ENCODE data around the gene AP3B2. TPM values are rescaled to one million over a fixed set of nuclear protein-coding genes. Genes with fewer than 3 reads are reported as not detected.

Gene AP3B2
- total RNA-seq, 1 experiment from 2014 or later = 0.07 TPM

DNA sequence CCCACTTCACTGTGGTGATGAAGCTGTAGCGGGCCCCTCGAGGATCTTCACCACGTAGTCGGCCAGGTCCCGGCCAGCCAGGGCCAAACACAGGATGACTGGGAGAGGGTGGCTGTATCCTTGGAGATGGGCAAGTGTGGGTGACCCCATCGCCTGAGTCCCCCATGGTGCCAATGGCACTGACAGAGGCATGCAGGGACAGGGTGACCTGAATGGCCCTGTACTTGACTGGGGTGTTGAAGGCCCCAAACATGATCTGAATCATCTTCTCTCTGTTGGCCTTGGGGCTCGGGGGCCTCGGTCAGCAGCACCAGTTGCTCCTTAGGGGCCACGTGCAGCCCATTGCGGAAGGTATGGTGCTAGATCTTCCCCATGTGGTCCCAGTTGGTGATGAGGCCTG lies 17.1 kb upstream of the AP3B2 start:
- no peak overlapping the region for H3K9ac ChIP-seq (ENCODE audit: low read length)
- no peak overlapping the region for H3K27ac ChIP-seq (ENCODE audit: low read depth, low read length)
- H3K4me3 ChIP-seq (replicated peaks in 1 of 2; ENCODE audit: low read depth in 1 of 2, low read length in 2 of 2) = no peak overlapping the region
- no peak overlapping the region for H3K4me2 ChIP-seq (ENCODE audit: low read length)
- no peak overlapping the region for H2AFZ ChIP-seq (ENCODE audit: low read depth, low read length, poor library complexity, severe bottlenecking)
- H3K9me2 ChIP-seq (ENCODE audit: insufficient read depth) = no peaks in the 10 kb centered on the region
- H3K79me2 ChIP-seq (ENCODE audit: insufficient read depth, low read length) = no peaks in the 10 kb centered on the region
- ChIA-PET RAD21 (ENCODE audit: low non-redundant PET in 1 of 2, low total read pairs in 2 of 2, uncharacterized antibody in 2 of 2, unreplicated experiment in 2 of 2) (no interaction called here), POLR2A (no interaction called here), CTCF (no interaction called here)
- TF ChIP-seq EZH2phosphoT487 (IDR thresholded peaks at IDR 0.05; ENCODE audit: borderline replicate concordance) (no peak), CBX3 (IDR thresholded peaks at IDR 0.05; ENCODE audit: low read depth) (no peak)
- TF ChIP-seq, protein P1, sequence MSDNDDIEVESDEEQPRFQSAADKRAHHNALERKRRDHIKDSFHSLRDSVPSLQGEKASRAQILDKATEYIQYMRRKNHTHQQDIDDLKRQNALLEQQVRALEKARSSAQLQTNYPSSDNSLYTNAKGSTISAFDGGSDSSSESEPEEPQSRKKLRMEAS (IDR thresholded peaks at IDR 0.05) = no peak
- no peaks in the 10 kb centered on the region for H3K4me1 ChIP-seq (ENCODE audit: control insufficient read depth in 1 of 2, insufficient read depth in 2 of 2, low read length in 2 of 2)
- intact Hi-C loops (cut with micrococcal nuclease) = loop anchor here (10.0 kb wide), 1 partner anchor 58 kb away; no protein-coding TSS in a partner anchor
- BruUV-seq (replicated peaks) = no TSS peak
- H3K9me3 ChIP-seq (ENCODE audit: control insufficient read depth in 1 of 2, insufficient read depth in 1 of 2, low read depth in 1 of 2, low read length in 2 of 2) = no peaks in the 10 kb centered on the region
- no peak for ATAC-seq
- H4K20me1 ChIP-seq (ENCODE audit: insufficient read depth) = no peaks in the 10 kb centered on the region
- no peaks in the 10 kb centered on the region for H3K27me3 ChIP-seq (ENCODE audit: insufficient read depth, low read length)
- H3K36me3 ChIP-seq (ENCODE audit: control insufficient read depth in 1 of 2, insufficient read depth in 2 of 2, low read length in 2 of 2) = no peaks in the 10 kb centered on the region
- DNase-seq (ENCODE audit: low read depth, low spot score) = no peak

DNA sequence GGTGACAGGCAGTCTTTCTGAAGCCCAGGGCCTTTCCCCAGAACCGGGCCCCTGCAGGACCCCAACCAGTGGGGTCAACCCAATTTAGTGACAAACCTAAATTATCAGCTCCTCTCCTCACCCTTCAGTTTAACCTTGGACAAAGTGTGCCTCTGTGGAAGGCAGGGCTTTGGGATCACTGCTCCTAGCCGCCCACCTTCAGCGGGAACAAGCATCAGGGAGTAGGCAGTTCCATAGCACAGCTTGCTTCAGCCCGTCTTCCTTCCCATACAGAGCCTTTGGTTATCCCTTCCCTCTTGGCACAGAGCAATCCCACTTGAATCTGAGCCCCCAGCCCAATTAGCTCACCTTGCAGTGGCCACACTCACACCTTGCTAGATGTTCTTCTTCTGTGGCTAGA lies 5.3 kb upstream of the AP3B2 start:
- H3K4me1 ChIP-seq (ENCODE audit: control insufficient read depth in 1 of 2, insufficient read depth in 2 of 2, low read length in 2 of 2) = no peaks in the 10 kb centered on the region
- no peak overlapping the region for H3K9ac ChIP-seq (ENCODE audit: low read length)
- no peak overlapping the region for H3K27ac ChIP-seq (ENCODE audit: low read depth, low read length)
- BruUV-seq (replicated peaks) = no TSS peak
- H3K9me3 ChIP-seq (ENCODE audit: control insufficient read depth in 1 of 2, insufficient read depth in 1 of 2, low read depth in 1 of 2, low read length in 2 of 2) = no peaks in the 10 kb centered on the region
- ChIA-PET CTCF (no interaction called here), POLR2A (interaction anchor here (1.4 kb wide), 1 partner anchor 35 kb away, joined by 3 read pairs; no protein-coding TSS in a partner anchor), RAD21 (ENCODE audit: low non-redundant PET in 1 of 2, low total read pairs in 2 of 2, uncharacterized antibody in 2 of 2, unreplicated experiment in 2 of 2) (no interaction called here)
- no peak overlapping the region for H2AFZ ChIP-seq (ENCODE audit: low read depth, low read length, poor library complexity, severe bottlenecking)
- ATAC-seq (no peak), DNase-seq (ENCODE audit: low read depth, low spot score) (no peak)
- H3K27me3 ChIP-seq (ENCODE audit: insufficient read depth, low read length) = no peaks in the 10 kb centered on the region
- H3K36me3 ChIP-seq (ENCODE audit: control insufficient read depth in 1 of 2, insufficient read depth in 2 of 2, low read length in 2 of 2) = no peaks in the 10 kb centered on the region
- no peak for TF ChIP-seq SRF (IDR thresholded peaks at IDR 0.05; ENCODE audit: low read depth)
- TF ChIP-seq, protein P2, sequence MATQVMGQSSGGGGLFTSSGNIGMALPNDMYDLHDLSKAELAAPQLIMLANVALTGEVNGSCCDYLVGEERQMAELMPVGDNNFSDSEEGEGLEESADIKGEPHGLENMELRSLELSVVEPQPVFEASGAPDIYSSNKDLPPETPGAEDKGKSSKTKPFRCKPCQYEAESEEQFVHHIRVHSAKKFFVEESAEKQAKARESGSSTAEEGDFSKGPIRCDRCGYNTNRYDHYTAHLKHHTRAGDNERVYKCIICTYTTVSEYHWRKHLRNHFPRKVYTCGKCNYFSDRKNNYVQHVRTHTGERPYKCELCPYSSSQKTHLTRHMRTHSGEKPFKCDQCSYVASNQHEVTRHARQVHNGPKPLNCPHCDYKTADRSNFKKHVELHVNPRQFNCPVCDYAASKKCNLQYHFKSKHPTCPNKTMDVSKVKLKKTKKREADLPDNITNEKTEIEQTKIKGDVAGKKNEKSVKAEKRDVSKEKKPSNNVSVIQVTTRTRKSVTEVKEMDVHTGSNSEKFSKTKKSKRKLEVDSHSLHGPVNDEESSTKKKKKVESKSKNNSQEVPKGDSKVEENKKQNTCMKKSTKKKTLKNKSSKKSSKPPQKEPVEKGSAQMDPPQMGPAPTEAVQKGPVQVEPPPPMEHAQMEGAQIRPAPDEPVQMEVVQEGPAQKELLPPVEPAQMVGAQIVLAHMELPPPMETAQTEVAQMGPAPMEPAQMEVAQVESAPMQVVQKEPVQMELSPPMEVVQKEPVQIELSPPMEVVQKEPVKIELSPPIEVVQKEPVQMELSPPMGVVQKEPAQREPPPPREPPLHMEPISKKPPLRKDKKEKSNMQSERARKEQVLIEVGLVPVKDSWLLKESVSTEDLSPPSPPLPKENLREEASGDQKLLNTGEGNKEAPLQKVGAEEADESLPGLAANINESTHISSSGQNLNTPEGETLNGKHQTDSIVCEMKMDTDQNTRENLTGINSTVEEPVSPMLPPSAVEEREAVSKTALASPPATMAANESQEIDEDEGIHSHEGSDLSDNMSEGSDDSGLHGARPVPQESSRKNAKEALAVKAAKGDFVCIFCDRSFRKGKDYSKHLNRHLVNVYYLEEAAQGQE (IDR thresholded peaks at IDR 0.05; ENCODE audit: low read depth) = no peak
- no peak for TF ChIP-seq POLR2A (IDR thresholded peaks at IDR 0.05; ENCODE audit: borderline replicate concordance, extremely low read depth, insufficient read depth, insufficient read length)
- TF ChIP-seq, protein P1 (IDR thresholded peaks at IDR 0.05) = no peak
- TF ChIP-seq ZNF274 (IDR thresholded peaks at IDR 0.05; ENCODE audit: low read depth, low read length) = no peak
- no peak for TF ChIP-seq FOSL1 (IDR thresholded peaks at IDR 0.05; ENCODE audit: low read depth)
- TF ChIP-seq EZH2 (IDR thresholded peaks at IDR 0.05) = no peak
- no peak for TF ChIP-seq EZH2phosphoT487 (IDR thresholded peaks at IDR 0.05; ENCODE audit: borderline replicate concordance)
- no peak for TF ChIP-seq ZFX (IDR thresholded peaks at IDR 0.05)
- no peak for TF ChIP-seq ELF1 (IDR thresholded peaks at IDR 0.05; ENCODE audit: borderline replicate concordance, low read depth)
- H3K79me2 ChIP-seq (ENCODE audit: insufficient read depth, low read length) = no peaks in the 10 kb centered on the region
- no peak overlapping the region for H3K4me3 ChIP-seq (replicated peaks in 1 of 2; ENCODE audit: low read depth in 1 of 2, low read length in 2 of 2)
- H3K4me2 ChIP-seq (ENCODE audit: low read length) = no peak overlapping the region
- intact Hi-C loops (cut with micrococcal nuclease) = no loop called here
- H4K20me1 ChIP-seq (ENCODE audit: insufficient read depth) = no peaks in the 10 kb centered on the region
- H3K9me2 ChIP-seq (ENCODE audit: insufficient read depth) = no peaks in the 10 kb centered on the region

Data from HCT116 (cell line).